HG02970 (cell line): ENCODE measurements around the gene KLHL14.
"Not testable (repeated sequence)": the region's sequence is repeated elsewhere in the genome, so short reads cannot be mapped to it uniquely, and the experiment has no call there.

Experiments used
- ATAC-seq: cut with Tn5 transposase; IDR thresholded peaks from one replicate; pipeline ENCODE4 v1.9.1; 2021; ENCODE audit warnings: mild to moderate bottlenecking, moderate library complexity, moderate number of reproducible peaks; ENCODE audit not compliant: unreplicated experiment, low FRiP score

KLHL14 gene, protein sequence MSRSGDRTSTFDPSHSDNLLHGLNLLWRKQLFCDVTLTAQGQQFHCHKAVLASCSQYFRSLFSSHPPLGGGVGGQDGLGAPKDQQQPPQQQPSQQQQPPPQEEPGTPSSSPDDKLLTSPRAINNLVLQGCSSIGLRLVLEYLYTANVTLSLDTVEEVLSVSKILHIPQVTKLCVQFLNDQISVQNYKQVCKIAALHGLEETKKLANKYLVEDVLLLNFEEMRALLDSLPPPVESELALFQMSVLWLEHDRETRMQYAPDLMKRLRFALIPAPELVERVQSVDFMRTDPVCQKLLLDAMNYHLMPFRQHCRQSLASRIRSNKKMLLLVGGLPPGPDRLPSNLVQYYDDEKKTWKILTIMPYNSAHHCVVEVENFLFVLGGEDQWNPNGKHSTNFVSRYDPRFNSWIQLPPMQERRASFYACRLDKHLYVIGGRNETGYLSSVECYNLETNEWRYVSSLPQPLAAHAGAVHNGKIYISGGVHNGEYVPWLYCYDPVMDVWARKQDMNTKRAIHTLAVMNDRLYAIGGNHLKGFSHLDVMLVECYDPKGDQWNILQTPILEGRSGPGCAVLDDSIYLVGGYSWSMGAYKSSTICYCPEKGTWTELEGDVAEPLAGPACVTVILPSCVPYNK

DNA sequence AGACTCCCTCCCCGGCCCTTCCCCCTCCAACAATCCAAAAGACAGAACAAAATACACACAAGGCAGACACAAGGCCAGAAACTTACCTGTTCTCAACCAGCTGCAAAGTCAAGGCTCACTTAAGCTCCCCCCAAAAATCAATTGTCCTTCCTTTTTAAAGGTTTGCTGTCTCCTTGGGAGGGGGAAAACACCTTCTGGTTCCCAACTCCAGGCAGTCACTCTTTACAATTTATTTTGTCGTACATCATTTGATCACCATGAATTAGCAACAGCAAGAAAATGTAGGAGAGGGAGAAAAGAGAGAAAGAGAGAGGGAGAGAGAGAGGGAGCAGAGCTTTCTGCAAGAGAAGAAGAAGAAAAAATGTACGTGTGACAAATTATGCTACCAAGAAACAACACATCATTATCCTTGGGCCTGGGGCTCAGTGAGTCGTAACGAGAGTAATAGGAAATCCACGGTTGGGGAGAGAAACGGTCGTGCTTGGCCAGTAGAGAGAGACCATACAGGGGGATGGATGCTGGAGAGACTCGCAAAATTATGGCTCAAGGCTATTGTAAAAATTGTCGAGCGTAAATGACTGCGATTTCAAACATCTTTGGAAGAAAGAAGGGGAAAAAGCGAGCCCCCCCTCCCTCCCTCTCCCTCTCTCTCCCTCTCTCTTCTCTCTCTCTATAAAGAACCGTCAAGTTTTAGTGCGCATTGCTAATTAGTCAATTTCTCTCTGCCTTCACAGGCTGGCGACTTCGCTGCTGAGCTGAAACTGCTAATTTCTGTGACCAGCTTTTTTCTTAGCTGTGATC, at the start of gene KLHL14:
Gene KLHL14 (minus strand): TSS at position 443 of the 801 bp plus-strand sequence. CDS start 2,432 bp downstream, outside the sequence.
- no peak for ATAC-seq

DNA sequence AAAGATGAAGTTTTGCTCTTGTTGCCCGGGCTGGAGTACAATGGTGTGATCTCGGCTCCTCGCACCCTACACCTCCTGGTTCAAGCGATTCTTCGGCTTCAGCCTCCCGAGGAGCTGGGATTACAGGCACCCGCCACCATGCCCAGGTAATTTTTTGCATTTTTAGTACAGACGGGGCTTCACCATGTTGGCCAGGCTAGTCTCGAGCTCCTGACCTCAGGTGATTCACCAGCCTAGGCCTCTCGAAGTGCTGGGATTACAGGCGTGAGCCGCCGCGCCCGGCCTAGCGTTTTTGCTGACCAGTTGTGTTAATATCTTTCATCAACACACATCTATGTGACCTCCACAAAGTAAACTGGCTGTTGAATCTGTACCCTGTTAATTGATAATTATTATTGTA, 49.4 kb upstream of the KLHL14 start:
- no peak for ATAC-seq

DNA sequence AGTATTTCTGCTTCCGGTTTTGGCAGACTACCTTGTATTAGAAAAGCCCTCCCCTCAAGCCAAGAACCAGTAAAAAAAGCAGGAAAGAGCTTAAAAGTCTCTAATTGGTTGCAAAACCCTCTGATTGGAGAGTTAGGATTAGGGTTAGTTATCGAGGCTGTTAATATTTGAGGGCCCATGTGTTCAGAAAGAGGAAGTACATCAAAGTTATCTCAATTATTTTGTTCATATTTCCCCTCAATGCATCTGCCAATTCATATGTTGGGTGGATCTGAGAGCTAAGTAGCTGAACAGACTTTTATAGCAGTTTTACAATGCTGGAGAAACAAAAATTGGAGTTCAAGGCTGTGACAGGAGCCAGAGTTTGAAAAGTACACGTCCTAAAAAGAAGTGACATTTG, 43.1 kb upstream of the KLHL14 start:
- no peak for ATAC-seq

DNA sequence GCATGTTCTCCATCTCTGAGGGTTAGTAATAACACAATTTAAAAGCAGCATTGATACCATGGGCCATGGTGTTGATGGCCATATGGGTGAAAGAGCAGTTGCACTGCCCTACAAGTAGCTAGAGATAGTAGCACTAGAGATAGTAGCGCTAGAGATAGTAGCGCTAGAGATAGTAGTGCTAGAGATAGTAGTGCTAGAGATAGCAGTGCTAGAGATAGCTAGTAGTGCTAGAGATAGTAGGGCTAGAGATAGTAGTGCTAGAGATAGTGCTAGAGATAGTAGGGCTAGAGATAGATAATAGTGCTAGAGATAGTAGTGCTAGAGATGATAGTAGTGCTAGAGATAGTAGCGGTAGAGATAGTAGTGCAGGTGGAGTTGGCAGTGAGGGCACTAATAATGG, 39.5 kb upstream of the KLHL14 start:
- ATAC-seq, result no peak

DNA sequence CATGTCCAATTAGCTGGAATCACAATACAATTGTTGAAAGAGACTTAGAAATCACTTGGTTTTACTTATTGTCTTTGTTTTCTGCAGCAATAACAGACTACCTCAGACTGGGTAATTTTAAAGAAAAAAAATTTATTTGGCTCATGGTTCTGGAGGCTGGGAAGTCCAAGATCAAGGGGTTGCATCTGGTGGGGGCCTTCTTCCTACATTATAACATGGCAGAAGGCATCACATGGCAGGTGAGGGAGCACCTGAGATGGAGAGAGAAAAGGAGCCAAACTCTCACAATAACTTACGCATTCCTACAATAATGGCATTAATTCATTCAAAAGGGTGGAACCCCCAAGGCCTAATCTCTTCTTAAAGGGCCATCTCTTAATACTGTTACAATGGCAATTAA, 37.5 kb upstream of the KLHL14 start:
- ATAC-seq, result no peak

DNA sequence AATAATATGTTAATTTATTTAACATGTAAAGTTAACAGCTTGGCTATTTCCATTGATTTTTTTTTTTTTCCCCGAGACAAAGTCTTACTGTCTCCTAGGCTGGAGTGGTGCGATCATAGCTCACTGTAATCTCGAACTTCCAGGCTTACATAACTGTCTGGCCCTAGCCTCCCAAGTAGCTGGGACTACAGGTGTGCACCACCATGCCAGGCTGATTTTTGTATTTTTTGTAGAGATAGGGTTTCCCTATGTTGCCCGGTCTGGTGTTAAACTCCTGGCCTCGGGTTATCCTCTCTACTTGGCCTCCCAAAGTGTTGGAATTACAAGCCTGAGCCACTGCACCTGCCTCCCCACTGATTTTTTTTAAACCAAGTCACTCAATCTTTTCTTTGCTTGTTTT, 32.5 kb upstream of the KLHL14 start:
- no peak for ATAC-seq

DNA sequence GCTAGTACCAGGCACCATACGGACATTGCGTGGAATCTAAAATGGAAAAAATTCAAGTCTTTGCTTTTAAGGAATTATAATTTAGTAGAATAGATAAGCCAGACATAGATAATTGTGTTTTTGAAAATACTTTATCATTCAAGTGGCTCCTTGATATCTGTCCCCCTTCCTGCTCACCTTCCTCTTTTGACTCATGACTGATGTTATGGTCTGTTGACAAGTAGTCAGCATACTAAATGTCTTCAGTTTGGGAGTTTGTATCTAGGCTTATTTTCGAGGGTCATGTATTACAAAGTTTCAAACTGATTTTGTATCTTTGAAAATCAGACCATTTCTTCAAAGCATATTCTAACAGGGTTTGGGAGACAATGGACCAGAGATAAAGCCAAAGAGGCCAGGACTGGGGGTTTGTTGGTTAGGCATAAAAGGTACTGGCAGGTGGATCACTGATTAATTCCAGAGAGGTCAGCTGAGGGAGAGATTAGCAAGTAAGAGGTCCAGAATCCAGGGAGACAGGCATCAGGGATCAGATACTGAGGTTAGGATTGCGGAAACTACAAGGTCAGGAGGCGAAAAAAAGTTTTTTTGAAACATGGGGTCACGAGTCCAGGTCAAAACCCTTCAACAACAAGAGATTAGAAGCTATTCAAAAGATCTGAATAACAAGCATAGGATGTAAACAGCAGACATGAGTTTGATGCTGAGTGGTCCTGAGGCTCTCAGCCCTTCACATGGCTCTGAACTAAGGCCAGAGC, 31.5 kb upstream of the KLHL14 start:
- ATAC-seq, result no peak

DNA sequence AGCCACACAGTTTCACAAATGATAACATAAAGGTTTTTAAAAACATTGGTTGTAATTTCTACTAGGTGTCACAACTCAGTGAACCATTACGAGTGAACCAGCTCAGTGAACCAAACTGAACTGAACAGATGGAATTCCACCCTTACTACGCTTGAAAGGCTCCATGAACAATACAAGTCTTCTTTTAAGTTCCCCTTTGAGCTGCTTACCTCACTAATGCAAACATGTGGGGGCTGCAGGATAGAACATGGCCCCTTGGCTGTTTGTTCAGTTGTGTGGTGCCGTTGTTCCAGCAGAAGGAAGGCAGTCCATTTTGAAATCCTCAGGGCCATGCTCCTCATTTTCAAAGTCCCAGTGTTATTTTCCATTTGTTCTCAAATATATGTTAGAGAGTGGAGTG, 30.7 kb upstream of the KLHL14 start:
- peak; percentile 73 for ATAC-seq

DNA sequence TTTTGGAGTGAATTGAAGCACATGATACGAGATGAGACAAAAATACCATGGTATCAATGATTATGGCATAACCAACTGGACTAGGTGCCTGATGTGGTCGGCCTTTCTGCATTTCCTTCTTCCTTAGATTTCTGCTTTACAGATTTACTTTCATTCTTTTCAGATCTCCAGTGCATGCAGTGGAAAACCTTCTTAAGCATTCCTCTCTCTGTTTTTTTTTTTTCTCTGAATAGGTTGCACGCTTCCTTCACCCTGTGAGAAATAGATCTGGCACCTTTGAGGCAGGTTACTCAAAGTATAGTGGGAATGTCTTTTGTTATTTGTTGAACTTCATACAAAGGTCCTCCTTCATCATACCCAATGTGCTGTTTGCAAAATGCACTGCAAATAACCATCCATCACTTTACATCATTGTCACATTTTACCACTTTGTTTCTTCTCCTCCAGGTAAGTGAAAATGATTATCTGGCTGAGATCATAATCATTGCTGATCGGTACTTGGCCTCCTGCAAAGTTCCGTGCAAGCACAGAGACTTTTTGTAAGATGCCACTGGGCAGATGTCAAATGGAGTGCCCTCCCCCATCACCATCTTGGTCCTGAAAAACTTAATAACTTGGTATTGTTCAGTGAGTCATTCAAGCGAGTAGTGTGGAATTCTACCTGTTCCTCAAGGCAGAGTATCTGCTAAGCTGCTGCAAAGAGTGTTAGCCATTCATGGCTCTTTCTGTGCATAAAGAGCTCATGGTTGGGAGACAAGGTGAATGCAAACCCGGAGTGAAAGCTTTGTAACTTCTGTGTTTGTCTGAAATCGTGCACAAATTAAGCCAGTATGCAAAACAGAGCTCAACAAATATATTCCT, 30.0 kb upstream of the KLHL14 start:
- ATAC-seq, result peak; percentile 42

DNA sequence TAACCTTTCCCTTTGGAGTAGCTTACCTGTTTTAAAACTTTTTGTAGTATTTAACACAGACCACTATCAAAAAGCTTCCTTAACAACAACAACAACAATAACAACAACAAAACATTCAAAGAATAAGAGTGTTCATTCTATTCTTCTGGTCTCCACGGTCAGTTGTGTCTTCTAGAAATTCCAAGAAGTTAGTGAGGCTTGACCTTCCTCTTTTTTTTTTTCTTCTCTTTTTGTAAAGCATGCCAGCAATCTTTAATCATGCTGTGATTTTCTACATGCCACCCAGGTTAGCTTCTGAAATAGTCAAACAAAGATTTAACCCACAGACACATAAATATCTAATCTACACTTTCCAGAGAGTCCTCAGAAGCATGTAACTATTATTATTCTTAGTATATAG, 28.4 kb upstream of the KLHL14 start:
- no peak for ATAC-seq

DNA sequence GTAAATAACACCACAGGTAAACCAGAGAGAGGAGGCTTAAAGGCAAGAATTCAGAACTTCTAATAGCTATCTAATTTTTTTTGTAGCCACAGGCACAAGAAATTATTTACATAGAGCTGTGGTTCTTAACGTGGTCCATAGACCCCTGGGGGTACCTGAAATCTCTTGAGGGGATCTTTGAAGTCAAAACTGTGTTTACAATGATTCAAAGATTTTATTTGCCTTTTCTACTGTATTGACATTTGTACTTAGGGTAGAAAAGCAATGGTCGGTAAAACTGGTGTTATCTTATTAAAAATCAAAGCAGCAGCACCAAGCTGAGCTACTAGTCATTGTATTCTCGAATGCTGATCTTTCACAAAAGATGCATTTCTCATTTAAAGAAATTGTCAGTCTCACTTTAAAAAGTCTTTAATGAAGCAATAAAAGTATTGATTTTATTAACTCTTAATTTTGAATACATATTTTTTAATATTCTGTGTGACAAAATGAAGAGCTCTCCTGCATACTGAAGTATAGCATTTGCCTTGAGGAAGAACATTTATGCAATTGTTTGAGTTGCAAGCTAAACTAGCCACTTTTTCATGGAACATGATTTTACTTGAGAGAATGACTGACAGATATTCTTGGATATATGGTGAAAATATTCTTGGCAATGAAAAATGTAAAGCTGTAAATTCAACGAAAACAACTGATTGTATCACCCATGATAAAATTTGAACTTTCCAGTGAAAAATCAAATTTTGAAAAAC, 25.6 kb upstream of the KLHL14 start:
- no peak for ATAC-seq

DNA sequence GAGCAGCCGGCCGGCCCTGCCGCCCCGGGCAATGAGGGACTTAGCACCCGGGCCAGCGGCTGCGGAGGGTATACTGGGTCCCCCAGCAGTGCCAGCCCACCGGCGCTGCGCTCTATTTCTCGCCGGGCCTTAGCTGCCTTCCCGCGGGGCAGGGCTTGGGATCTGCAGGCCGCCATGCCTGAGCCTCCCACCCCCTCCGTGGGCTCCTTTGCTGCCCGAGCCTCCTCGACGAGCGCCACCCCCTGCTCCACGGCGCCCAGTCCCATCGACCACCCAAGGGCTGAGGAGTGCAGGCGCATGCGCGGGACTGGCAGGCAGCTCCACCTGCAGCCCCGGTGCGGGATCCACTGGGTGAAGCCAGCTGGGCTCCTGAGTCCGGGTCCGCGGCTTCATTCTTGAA, 21.8 kb upstream of the KLHL14 start:
- ATAC-seq, result not testable (repeated sequence)

DNA sequence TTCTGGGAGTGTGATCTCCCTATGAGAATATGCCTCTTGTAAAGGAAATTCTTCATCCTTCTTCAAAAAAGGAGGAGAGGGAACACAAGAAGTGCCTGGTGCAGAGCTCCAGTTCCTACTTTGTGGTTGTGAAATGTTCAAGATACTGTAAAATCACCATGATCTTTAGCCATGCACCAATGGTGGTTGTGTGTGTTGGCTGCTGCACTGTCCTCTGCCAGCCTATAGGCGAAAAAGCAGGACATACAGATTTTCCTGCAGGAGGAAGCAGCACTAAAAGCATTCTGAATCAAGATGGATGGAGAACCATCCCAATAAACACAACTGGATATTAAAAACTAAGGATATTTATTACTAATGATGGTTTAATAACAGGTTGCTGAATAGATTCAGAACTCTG, 6.2 kb upstream of the KLHL14 start:
- no peak for ATAC-seq

DNA sequence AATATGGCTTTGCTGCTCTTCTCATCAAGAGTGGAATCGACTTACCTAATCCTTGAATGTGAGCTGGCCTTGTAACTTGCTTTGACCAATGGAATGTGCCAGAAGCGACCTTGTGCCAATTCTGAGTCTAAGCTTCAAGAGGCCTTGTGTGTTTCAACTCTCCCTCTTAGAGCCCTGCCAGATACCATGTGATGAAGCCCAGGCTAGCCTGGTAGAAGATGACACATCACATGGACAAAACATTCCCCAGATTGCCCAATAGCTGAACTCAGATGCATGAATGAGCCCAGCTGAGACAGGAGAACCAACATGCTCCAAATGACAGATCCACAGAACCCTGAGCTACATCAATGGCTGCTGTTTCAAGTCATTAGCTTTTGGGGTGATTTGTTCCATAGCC, 4.2 kb upstream of the KLHL14 start:
- no peak for ATAC-seq

DNA sequence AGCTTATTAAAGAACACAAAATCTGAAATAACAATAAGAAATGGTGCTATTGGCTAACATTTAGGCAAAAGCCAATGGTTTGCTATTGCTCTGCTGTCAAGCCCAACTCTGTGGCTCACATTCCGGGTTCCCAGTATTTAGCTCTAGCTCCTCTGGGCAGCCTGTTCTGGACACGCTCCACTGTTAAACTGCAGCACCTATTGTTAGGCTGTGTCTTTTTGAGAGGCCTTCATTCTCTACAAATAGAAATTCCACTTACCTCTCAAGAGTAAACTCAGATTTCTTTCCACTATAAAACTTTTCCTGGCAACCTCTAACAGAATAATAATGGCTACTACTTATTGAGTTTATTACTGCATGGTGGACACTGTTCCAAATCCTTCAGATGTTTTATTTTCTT, 3.7 kb upstream of the KLHL14 start:
- no peak for ATAC-seq

DNA sequence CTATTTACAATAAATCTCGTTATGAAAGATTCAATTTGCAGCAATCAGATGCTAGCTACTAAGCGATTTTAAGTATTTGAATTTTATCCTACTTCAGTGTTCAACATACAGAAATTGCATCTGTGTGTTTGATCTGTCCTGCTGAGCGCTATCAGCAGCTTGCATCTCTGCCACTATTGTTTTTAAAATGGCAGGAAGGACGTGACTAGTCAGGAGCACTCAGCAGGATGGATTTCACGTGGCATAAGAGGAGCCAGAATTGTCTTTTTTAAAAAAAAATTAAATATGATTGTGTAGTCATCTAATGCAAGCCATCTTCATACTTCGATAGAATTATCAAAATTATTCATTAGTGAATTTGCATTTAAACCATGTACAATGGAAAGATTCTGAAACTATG, 2.8 kb upstream of the KLHL14 start:
- no peak for ATAC-seq

DNA sequence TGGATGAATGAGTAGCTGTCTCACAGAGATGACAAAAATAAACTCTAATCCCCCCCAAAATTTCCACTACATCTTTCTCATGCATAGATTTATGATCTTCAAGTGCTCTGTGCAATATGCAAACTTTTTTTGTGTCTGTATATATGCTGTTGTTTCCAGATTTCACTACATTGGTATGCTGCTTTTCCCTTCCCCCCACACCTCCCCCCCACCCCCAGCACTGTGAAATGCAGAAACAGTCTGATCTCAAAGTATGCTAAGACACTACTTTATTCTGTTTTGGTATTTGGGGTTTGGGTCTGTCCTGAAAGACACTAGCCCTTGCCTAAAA, 524 bp upstream of the KLHL14 start:
- no peak for ATAC-seq

DNA sequence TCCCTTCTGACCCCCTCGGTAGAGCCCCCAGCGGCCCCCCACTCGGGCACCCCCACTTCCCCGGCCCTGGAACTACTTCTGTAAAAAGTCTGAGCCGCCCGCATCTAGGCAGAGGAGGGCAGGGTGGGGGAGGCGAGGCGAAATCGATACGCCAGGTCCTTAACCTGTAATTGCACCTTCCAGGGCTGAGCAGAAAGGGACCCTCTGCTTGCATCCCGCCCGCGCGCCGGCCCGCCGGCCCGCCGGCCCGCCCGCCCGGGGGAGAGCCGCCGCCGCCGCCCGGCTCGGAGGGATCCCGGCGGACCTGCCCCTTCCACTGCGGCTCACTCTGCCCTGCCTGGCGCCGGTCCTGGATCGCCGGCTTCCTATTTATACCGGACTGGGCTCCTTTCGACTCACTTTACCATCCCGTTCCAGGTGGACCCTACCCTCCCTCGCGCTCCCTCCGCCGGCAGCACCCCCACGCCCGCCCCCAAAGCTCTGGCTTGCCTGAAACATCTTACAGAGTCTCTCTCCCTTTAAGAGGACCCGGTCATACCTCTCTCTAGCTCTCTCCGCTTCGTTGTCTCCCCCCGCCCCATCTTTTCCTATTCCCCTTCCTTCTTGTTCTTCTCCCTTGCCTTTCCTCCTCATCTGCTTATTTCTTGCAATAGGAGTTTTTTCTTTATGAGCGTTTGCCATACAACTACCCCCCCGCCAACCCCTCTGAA, 797 bp downstream of the KLHL14 start:
- no peak for ATAC-seq
